Neuronal stem cell (in vitro differentiated cells): ENCODE measurements around the gene CDC14A.

ENCODE experiments used
- DNase-seq: peaks from one replicate; pipeline ENCODE4 v3.0.0-alpha.2; 2013; ENCODE audit warnings: low spot score
- H2AFZ ChIP-seq: one replicate; pipeline ENCODE4 v1.6.1; 2013; ENCODE audit warnings: mild to moderate bottlenecking, low read length, inconsistent platforms
- H2AK5ac ChIP-seq: 2 replicates; pipeline ENCODE4 v1.6.1; 2013; ENCODE audit warnings: low read depth, mild to moderate bottlenecking, inconsistent platforms, low read length, moderate library complexity, mixed read lengths
- H2BK120ac ChIP-seq: 2 replicates; pipeline ENCODE4 v1.6.1; 2013; ENCODE audit warnings: low read depth, mild to moderate bottlenecking, inconsistent platforms, low read length, moderate library complexity, mixed read lengths
- H2BK12ac ChIP-seq: one replicate; pipeline ENCODE4 v1.6.1; 2013; ENCODE audit warnings: low read length, inconsistent platforms
- H2BK15ac ChIP-seq: 2 replicates; pipeline ENCODE4 v1.6.1; 2013; ENCODE audit warnings: mild to moderate bottlenecking, low read length, inconsistent platforms, mixed read lengths
- H2BK5ac ChIP-seq: one replicate; pipeline ENCODE4 v1.6.1; 2013; ENCODE audit warnings: inconsistent platforms, mild to moderate bottlenecking, low read length, moderate library complexity
- H3K14ac ChIP-seq: one replicate; pipeline ENCODE4 v1.6.1; 2013; ENCODE audit warnings: low read length, inconsistent platforms
- H3K18ac ChIP-seq: 2 replicates; pipeline ENCODE4 v1.6.1; 2013; ENCODE audit warnings: low read length, inconsistent platforms
- H3K23ac ChIP-seq: 2 replicates; pipeline ENCODE4 v1.6.1; 2013; ENCODE audit warnings: low read depth, mild to moderate bottlenecking, mixed read lengths, low read length, inconsistent platforms; ENCODE audit not compliant: poor library complexity
- H3K27ac ChIP-seq: replicated peaks from 3 replicates; pipeline ENCODE4 v1.5.1; 2013; ENCODE audit warnings: low read length, inconsistent platforms
- H3K27me3 ChIP-seq, 3 experiments: 2 replicates each; pipeline ENCODE4 v1.6.1; 2013; ENCODE audit warnings: low read length in 3 of 3, mild to moderate bottlenecking in 2 of 3, inconsistent platforms in 1 of 3, low read depth in 1 of 3, mixed read lengths in 1 of 3, moderate library complexity in 1 of 3; ENCODE audit not compliant: control insufficient read depth in 3 of 3, insufficient read depth in 3 of 3
- H3K36me3 ChIP-seq, 2 donors: replicated peaks in 1 of 2; 2 replicates each; pipeline ENCODE4 v1.6.1; 2013; ENCODE audit warnings: low read length in 2 of 2; ENCODE audit not compliant: control insufficient read depth in 2 of 2, insufficient read depth in 2 of 2
- H3K4ac ChIP-seq: 2 replicates; pipeline ENCODE4 v1.6.1; 2013; ENCODE audit warnings: inconsistent platforms, mild to moderate bottlenecking, low read length, moderate library complexity
- H3K4me1 ChIP-seq, 2 donors: 1 replicate in 1 of 2; 2 replicates in 1 of 2; pipeline ENCODE4 v1.6.1; 2013; ENCODE audit warnings: low read length in 2 of 2, low read depth in 1 of 2; ENCODE audit not compliant: control insufficient read depth in 2 of 2, insufficient read depth in 1 of 2
- H3K4me2 ChIP-seq: one replicate; pipeline ENCODE4 v1.6.1; 2013; ENCODE audit warnings: mild to moderate bottlenecking, low read length, inconsistent platforms; ENCODE audit not compliant: insufficient read depth, poor library complexity, severe bottlenecking
- H3K4me3 ChIP-seq, 2 donors: 2 replicates each; pipeline ENCODE4 v1.5.1; 2013; ENCODE audit warnings: low read length in 2 of 2, mild to moderate bottlenecking in 2 of 2, inconsistent platforms in 1 of 2, moderate library complexity in 1 of 2
- H3K79me1 ChIP-seq: one replicate; pipeline ENCODE4 v1.6.1; 2013; ENCODE audit warnings: low read depth, mild to moderate bottlenecking, inconsistent platforms, low read length, moderate library complexity
- H3K9ac ChIP-seq: one replicate; pipeline ENCODE4 v1.6.1; 2013; ENCODE audit warnings: mild to moderate bottlenecking, low read depth, low read length, inconsistent platforms; ENCODE audit not compliant: poor library complexity
- H3K9me3 ChIP-seq, 2 donors: replicated peaks in 1 of 2; 2 replicates each; pipeline versions ENCODE3 to v1.6.1; 2013; ENCODE audit warnings: low read length in 2 of 2, mild to moderate bottlenecking in 2 of 2, inconsistent platforms in 1 of 2, low read depth in 1 of 2, mixed read lengths in 1 of 2, moderate library complexity in 1 of 2; ENCODE audit not compliant: control insufficient read depth in 2 of 2, insufficient read depth in 1 of 2
- H4K8ac ChIP-seq: one replicate; pipeline ENCODE4 v1.6.1; 2013; ENCODE audit warnings: low read depth, mild to moderate bottlenecking, inconsistent platforms, low read length, moderate library complexity
- H4K91ac ChIP-seq: one replicate; pipeline ENCODE4 v1.6.1; 2013; ENCODE audit warnings: low read length, low read depth, mild to moderate bottlenecking, inconsistent platforms; ENCODE audit not compliant: poor library complexity
- WGBS, 2 donors: extraction: QIAGEN DNeasy Blood & Tissue Kit; methylation state at CpG; one replicate each; pipeline ENCODE4 v1.1.7; 2013; ENCODE audit warnings: missing lambda C conversion rate in 2 of 2, mixed read lengths in 1 of 2; ENCODE audit not compliant: insufficient read length in 2 of 2, insufficient replicate concordance in 1 of 2; ENCODE audit errors: extremely low coverage in 2 of 2; 5-methylcytosine and 5-hydroxymethylcytosine counted together

Gene CDC14A

DNA sequence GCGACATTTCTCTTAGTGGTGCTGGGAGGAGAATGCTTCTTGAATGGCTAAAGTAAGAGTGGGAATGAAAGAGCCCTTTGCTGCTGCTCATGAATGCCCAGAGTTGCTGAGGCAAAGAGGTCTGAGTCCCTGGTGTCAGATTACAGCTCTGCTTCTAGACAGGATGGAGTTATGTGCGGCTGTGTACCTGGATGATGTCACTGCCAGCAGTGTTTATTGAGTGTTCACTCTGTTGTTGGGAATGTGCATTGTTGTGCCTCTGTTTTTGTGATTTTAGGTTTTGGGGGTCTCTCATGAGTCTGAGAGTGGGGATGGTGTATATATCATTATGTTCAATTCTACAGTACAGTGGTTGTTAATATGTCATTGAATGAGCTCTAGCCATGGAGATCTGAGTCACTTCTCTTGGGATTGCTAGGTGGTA is 2.7 kb downstream of the CDC14A start:
- Histone ChIP-seq H3K4me1 (peaks cover 15 to 17% of the 10 kb centered on the region in 2 donors), H2BK12ac (no peak overlapping the region), H3K23ac (no peak overlapping the region), H2AFZ (no peak overlapping the region), H3K27ac (peak overlapping the region; percentile 76), H3K18ac (no peak overlapping the region), H4K91ac (no peak overlapping the region), H4K8ac (no peak overlapping the region), H3K4me2 (peak overlapping the region; percentile 47), H3K9ac (no peak overlapping the region), H2AK5ac (no peak overlapping the region), H3K27me3 (no peaks in the 10 kb centered on the region), H2BK5ac (no peak overlapping the region), H2BK120ac (no peak overlapping the region), H2BK15ac (no peak overlapping the region), H3K9me3 (no peaks in the 10 kb centered on the region), H3K4me3 (peak overlapping the region in 1 of 2 donors; percentile 72), H3K36me3 (peaks cover 1 to 20% of the 10 kb centered on the region in 2 donors), H3K79me1 (peaks cover 10% of the 10 kb centered on the region), H3K4ac (no peak overlapping the region), H3K14ac (no peak overlapping the region)
- WGBS, 2 donors: no CpG with 5 or more reads among the region's 2 CpGs
- DNase-seq: no peak

DNA sequence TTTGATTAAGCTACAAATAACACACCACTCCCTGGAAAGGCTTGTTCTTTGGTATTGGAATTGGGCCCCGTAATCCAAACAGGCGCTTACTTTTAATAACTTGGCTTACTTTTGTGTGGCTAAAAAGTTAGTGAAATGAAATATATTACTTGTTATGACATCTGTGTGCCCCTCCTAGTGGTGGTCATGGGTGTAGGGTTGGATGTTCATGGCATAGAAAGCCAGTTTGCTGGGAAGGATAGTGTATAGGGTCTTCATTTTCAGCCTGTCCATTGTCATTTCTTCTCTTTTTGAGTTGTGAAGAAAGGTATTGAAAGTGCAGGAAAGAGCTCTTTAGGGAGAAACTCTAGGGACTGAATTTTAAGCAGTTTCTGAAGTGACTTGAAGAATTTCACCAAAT is 5.9 kb downstream of the CDC14A start:
- Histone ChIP-seq H3K14ac (no peak overlapping the region), H2BK15ac (no peak overlapping the region), H2AK5ac (no peak overlapping the region), H2BK120ac (no peak overlapping the region), H3K4ac (no peak overlapping the region), H3K18ac (no peak overlapping the region), H3K27me3 (no peaks in the 10 kb centered on the region), H4K8ac (no peak overlapping the region), H4K91ac (no peak overlapping the region), H3K79me1 (peaks cover 4% of the 10 kb centered on the region), H3K36me3 (peaks cover 1 to 27% of the 10 kb centered on the region in 2 donors), H3K9ac (no peak overlapping the region), H2AFZ (no peak overlapping the region), H3K27ac (no peak overlapping the region), H3K23ac (no peak overlapping the region), H3K4me1 (peaks cover 26 to 29% of the 10 kb centered on the region in 2 donors), H3K4me3 (no peak overlapping the region), H3K9me3 (no peaks in the 10 kb centered on the region), H2BK5ac (no peak overlapping the region), H2BK12ac (no peak overlapping the region), H3K4me2 (no peak overlapping the region)
- DNase-seq: no peak
- WGBS, 2 donors: no CpG with 5 or more reads among the region's 2 CpGs

DNA sequence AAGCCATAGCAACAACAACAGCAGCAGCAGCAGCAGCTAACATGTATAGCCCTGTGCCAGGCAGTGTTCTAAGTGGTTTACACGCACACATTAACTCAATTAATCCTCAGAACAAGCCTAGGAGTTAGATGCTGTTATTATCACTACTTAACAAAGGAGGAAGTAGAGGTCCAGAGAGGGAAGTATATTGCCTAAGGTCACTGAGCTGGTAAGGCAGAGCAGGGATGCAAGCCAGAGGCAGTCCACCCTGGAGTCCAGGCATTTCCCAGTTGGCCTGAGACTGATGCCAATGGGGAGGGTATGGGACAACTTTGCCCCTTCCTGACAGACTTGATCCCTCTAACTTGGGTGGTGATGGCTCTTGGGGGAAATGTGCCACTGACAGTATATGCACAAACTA is 6.8 kb downstream of the CDC14A start:
- no peak overlapping the region for H4K8ac ChIP-seq
- H2AK5ac ChIP-seq: peak overlapping the region; percentile 57
- no peaks in the 10 kb centered on the region for H3K27me3 ChIP-seq
- peaks cover 2% of the 10 kb centered on the region for H3K79me1 ChIP-seq
- no peak overlapping the region for H3K4me2 ChIP-seq
- H3K27ac ChIP-seq: no peak overlapping the region
- H3K4ac ChIP-seq: no peak overlapping the region
- H2BK12ac ChIP-seq: no peak overlapping the region
- H3K18ac ChIP-seq: peak overlapping the region; percentile 48
- H2AFZ ChIP-seq: no peak overlapping the region
- no peak for DNase-seq
- no peak overlapping the region for H2BK120ac ChIP-seq
- H2BK5ac ChIP-seq: no peak overlapping the region
- no peak overlapping the region for H3K23ac ChIP-seq
- peak overlapping the region; percentile 54 for H3K9ac ChIP-seq
- H3K4me3 ChIP-seq: no peak overlapping the region
- H3K14ac ChIP-seq: no peak overlapping the region
- H2BK15ac ChIP-seq: no peak overlapping the region
- no peak overlapping the region for H4K91ac ChIP-seq
- no CpG with 5 or more reads among the region's 1 CpG for WGBS, 2 donors
- peaks cover 1 to 31% of the 10 kb centered on the region in 2 donors for H3K36me3 ChIP-seq
- peaks cover 26 to 29% of the 10 kb centered on the region in 2 donors for H3K4me1 ChIP-seq
- H3K9me3 ChIP-seq: no peaks in the 10 kb centered on the region

DNA sequence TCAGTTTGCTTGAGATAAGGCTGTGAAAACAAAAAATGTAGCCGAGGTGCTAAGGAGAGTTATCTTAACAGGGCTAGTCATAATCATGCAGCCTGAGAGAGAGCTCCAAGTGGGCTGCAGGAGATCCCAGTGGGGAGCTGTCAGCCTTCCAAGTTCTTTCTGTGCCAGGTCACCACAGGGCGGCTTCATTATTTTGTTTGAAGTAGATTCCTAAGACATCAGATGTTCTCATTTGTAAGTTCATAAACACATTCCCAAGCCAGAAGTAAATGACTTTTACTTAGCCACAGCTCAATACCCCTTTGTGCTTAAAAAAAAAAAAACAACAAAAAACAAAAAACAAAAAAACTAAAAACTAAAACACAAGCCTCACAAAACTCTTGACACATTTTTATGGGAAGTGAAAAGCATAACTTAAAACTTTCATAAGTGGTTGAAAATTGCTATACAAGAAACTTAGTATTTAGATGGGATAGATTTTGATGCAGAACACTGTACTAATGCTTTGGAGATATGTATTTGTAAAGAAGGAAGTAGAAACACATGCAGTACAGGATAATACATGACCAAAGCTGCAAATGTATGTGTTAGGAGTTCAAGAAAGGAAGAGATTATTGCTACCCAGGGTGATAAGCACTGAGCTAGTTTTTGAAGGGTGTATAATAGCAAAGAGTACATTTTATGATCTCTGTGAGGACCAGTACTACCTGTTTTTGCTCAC is 8.6 kb downstream of the CDC14A start:
- H3K36me3 ChIP-seq: peaks cover 5 to 36% of the 10 kb centered on the region in 2 donors
- no peak overlapping the region for H2AFZ ChIP-seq
- H2AK5ac ChIP-seq: no peak overlapping the region
- no CpG with 5 or more reads among the region's 2 CpGs for WGBS, 2 donors
- H2BK15ac ChIP-seq: no peak overlapping the region
- H3K79me1 ChIP-seq: peaks cover 2% of the 10 kb centered on the region
- H4K8ac ChIP-seq: no peak overlapping the region
- H3K18ac ChIP-seq: no peak overlapping the region
- no peak overlapping the region for H3K14ac ChIP-seq
- DNase-seq: no peak
- H2BK120ac ChIP-seq: no peak overlapping the region
- H3K23ac ChIP-seq: no peak overlapping the region
- H3K4ac ChIP-seq: no peak overlapping the region
- H3K4me2 ChIP-seq: no peak overlapping the region
- no peaks in the 10 kb centered on the region for H3K27me3 ChIP-seq
- no peak overlapping the region for H2BK12ac ChIP-seq
- no peak overlapping the region for H2BK5ac ChIP-seq
- H3K9me3 ChIP-seq: no peaks in the 10 kb centered on the region
- H3K9ac ChIP-seq: no peak overlapping the region
- no peak overlapping the region for H4K91ac ChIP-seq
- H3K4me3 ChIP-seq: no peak overlapping the region
- peak overlapping the region; percentile 81 for H3K27ac ChIP-seq
- peaks cover 17 to 19% of the 10 kb centered on the region in 2 donors for H3K4me1 ChIP-seq
